CD4-positive, alpha-beta memory T cell (primary cell): ENCODE data around the gene RHOF. TPM values are rescaled to one million over a fixed set of nuclear protein-coding genes. Genes with fewer than 3 reads are reported as not detected.
A peak's percentile ranks its signal among the peaks of the same experiment; 100 is the strongest.

Experiments used
- CTCF ChIA-PET: fragments of 350-600 bp; sonication (Branson Sonifier 250); formaldehyde crosslinking; loops from one replicate; lab custom pipeline; 2021; ENCODE audit warnings: inconsistent platforms; ENCODE audit not compliant: partially characterized antibody; lab: Charles Lee
- POLR2A ChIA-PET: fragments of 350-600 bp; sonication (Branson Sonifier 250); formaldehyde crosslinking; loops from one replicate; lab custom pipeline; 2021; ENCODE audit not compliant: partially characterized antibody; lab: Charles Lee
- DNase-seq, 5 donors: peaks; one replicate each; pipeline versions ENCODE4 v3.0.0 to v3.0.0-alpha.2; 2020 to 2022; ENCODE audit warnings: mixed read lengths in 1 of 5
- H3K27ac ChIP-seq: one replicate; pipeline ENCODE4 v1.7.0; 2013; ENCODE audit warnings: low read depth, low read length
- H3K27me3 ChIP-seq: 2 replicates; pipeline ENCODE4 v1.7.0; 2013; ENCODE audit warnings: mild to moderate bottlenecking, low read length, moderate library complexity; ENCODE audit not compliant: insufficient read depth
- H3K36me3 ChIP-seq: 2 replicates; pipeline ENCODE4 v1.7.0; 2013; ENCODE audit warnings: mild to moderate bottlenecking, low read length, moderate library complexity; ENCODE audit not compliant: insufficient read depth
- H3K4me1 ChIP-seq: 2 replicates; pipeline ENCODE4 v1.7.0; 2013; ENCODE audit warnings: mild to moderate bottlenecking, low read length, moderate library complexity; ENCODE audit not compliant: insufficient read depth
- H3K4me3 ChIP-seq, 2 donors: one replicate each; pipeline ENCODE4 v1.7.0; 2013; ENCODE audit warnings: low read length in 2 of 2, mild to moderate bottlenecking in 1 of 2
- H3K9me3 ChIP-seq, 2 donors: one replicate each; pipeline ENCODE4 v1.7.0; 2013; ENCODE audit warnings: low read length in 2 of 2, control low read depth in 1 of 2; ENCODE audit not compliant: control insufficient read depth in 1 of 2
- H3K27ac Mint-ChIP-seq, 7 donors: one replicate each; pipeline ENCODE4 v1.8.0; 2020 to 2021; ENCODE audit warnings: mixed read lengths in 7 of 7, mild to moderate bottlenecking in 6 of 7, inconsistent platforms in 3 of 7, moderate library complexity in 3 of 7
- H3K27me3 Mint-ChIP-seq, 2 donors: one replicate each; pipeline ENCODE4 v1.8.0; 2020 to 2021; ENCODE audit warnings: mixed read lengths in 2 of 2
- H3K36me3 Mint-ChIP-seq, 2 donors: one replicate each; pipeline ENCODE4 v1.8.0; 2020 to 2021; ENCODE audit warnings: mixed read lengths in 2 of 2, inconsistent platforms in 1 of 2, mild to moderate bottlenecking in 1 of 2
- H3K4me1 Mint-ChIP-seq, 4 donors: one replicate each; pipeline ENCODE4 v1.8.0; 2020 to 2021; ENCODE audit warnings: mixed read lengths in 4 of 4, mild to moderate bottlenecking in 1 of 4
- H3K4me3 Mint-ChIP-seq, 8 donors: one replicate each; pipeline ENCODE4 v1.8.0; 2020 to 2021; ENCODE audit warnings: mixed read lengths in 8 of 8, mild to moderate bottlenecking in 7 of 8, moderate library complexity in 6 of 8, inconsistent platforms in 3 of 8
- H3K9me3 Mint-ChIP-seq, 8 donors: one replicate each; pipeline ENCODE4 v1.8.0; 2020 to 2021; ENCODE audit warnings: mixed read lengths in 8 of 8, mild to moderate bottlenecking in 5 of 8, inconsistent platforms in 3 of 8, moderate library complexity in 1 of 8
- intact Hi-C: fragments of 100-400 bp; cut with micrococcal nuclease; formaldehyde crosslinking; loops from one replicate; pipeline ENCODE4 v1.15.1; 2023
- polyA plus RNA-seq, 2 donors: library from polyadenylated mRNA; unstranded; fragments of 300-500 nt; fragmentation: Illumina TruSeq; gene quantifications; one replicate each; pipeline ENCODE4 v1.2.3, GENCODE V29; 2021
- total RNA-seq, 2 experiments: library from RNA; stranded (reverse); gene quantifications; one replicate each; pipeline ENCODE4 v1.2.3, GENCODE V29; 2021

The RHOF gene
- total and polyA plus RNA-seq, 4 experiments from 2014 or later: 72.6 to 138 (median 121) TPM

DNA sequence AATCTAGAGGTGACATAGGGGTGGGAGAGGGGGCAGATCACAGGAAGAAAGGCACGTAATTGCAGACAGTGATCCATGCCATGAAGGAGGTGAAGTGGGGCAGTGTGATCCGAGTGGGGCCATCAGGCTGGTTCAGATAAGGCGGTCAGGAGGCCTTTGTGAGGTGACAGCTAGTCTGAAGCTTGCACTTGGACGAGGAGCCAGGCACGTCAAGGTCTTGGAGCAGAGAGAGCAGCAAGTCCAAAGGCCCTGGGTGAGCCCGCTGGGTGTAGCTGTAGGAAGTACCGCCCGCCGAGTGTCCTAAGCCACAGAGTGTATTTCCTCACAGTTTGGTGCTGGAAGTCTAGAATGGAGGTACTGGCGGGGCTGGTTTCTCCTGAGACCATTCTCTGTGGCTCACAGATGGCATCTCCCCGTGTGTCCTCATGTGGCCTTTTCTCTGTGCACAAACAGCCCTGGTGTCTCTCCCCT, 23.6 kb downstream of the RHOF start:
- Mint-ChIP-seq H3K27me3 (no peaks in the 10 kb centered on the region), H3K36me3 (no peaks in the 10 kb centered on the region), H3K27ac (peak overlapping the region in 2 of 7 donors; percentile 29 to 60), H3K4me3 (peak overlapping the region in 1 of 8 donors; percentile 48), H3K4me1 (peaks cover 2 to 9% (median 6%) of the 10 kb centered on the region in 4 donors), H3K9me3 (no peaks in the 10 kb centered on the region)
- intact Hi-C loops: no loop called here
- POLR2A ChIA-PET: no interaction called here
- Histone ChIP-seq H3K4me3 (no peak overlapping the region), H3K27me3 (no peaks in the 10 kb centered on the region), H3K4me1 (peaks cover 9% of the 10 kb centered on the region), H3K27ac (no peak overlapping the region), H3K9me3 (no peaks in the 10 kb centered on the region), H3K36me3 (no peaks in the 10 kb centered on the region)
- CTCF ChIA-PET: interaction anchor here (0.9 to 1.3 kb wide), 4 partner anchors 24 to 74 kb away, joined by 3 to 8 read pairs (median 3); partner anchors contain the start of gene RHOF
- no peak for DNase-seq

DNA sequence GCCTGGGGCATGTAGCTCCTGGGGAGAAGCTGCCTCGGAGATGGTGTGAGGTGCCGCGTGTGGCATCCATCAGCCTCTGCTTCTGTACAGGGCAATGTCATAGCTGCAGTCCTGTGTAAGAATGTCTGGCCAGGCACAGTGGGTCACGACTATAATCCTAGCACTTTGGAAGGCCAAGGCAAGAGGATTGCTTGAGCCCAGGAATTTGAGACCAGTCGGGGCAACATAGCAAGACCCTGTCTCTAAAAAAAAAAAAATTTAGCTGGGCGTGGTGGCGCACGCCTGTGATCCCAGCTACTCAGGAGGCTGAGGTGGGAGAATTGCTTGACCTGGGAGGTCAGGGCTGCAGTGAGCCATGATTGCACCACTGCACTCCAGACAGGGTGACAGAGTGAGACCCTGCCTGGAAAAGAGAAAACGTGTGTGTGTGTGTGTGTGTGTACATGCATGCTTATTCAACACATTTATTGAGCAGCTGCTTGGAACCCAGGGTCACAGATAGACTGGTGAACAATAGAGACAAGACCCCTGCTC, 24.1 kb downstream of the RHOF start:
- Histone ChIP-seq H3K9me3 (no peaks in the 10 kb centered on the region), H3K27me3 (no peaks in the 10 kb centered on the region), H3K36me3 (no peaks in the 10 kb centered on the region), H3K27ac (no peak overlapping the region), H3K4me1 (peaks cover 9% of the 10 kb centered on the region), H3K4me3 (no peak overlapping the region)
- no peak overlapping the region for H3K4me3 Mint-ChIP-seq
- H3K27me3 Mint-ChIP-seq: no peaks in the 10 kb centered on the region
- no peak for DNase-seq
- peak overlapping the region in 1 of 7 donors; percentile 51 for H3K27ac Mint-ChIP-seq
- intact Hi-C loops: no loop called here
- no peaks in the 10 kb centered on the region for H3K9me3 Mint-ChIP-seq
- H3K4me1 Mint-ChIP-seq: peaks cover 2 to 9% (median 6%) of the 10 kb centered on the region in 4 donors
- H3K36me3 Mint-ChIP-seq: no peaks in the 10 kb centered on the region
- POLR2A ChIA-PET: interaction anchor here (0.6 kb wide), 1 partner anchor 42 kb away, joined by 3 read pairs; no protein-coding TSS in a partner anchor
- CTCF ChIA-PET: interaction anchor here (0.5 to 1.3 kb wide), 5 partner anchors 25 to 290 kb away, joined by 3 to 8 read pairs (median 3); partner anchors contain the start of gene RHOF

DNA sequence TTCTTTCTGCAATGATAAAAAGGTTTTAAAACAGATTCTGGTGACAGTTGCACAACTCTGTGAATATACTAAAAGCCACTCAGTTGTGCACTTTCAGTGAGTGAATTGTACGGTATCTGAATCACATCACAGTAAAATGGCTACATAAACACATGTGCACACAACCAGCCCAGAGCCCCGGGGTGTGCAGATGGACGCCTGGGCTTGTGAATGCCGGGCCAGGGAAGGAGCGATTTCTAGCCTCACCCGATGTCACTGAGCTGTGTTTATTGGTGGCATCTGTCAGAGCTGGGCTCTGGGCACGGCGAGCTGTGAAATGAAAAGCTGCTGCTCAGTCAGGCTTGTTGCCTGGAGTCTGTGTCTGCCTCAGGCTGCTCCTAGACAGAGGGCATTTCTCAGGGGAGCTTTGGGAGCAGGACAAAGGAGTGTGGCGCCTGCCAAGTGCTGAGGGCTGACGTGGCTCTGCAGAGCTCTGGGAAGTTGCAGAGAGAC, 25.9 kb downstream of the RHOF start:
- Mint-ChIP-seq H3K27me3 (no peaks in the 10 kb centered on the region), H3K36me3 (no peaks in the 10 kb centered on the region), H3K4me3 (no peak overlapping the region), H3K4me1 (no peaks in the 10 kb centered on the region), H3K9me3 (no peaks in the 10 kb centered on the region), H3K27ac (no peak overlapping the region)
- CTCF ChIA-PET: interaction anchor here (0.6 to 2.2 kb wide), 4 partner anchors 26 to 265 kb away, joined by 3 to 9 read pairs (median 5); partner anchors contain the start of gene RHOF
- H3K4me1 ChIP-seq: no peaks in the 10 kb centered on the region
- intact Hi-C loops: no loop called here
- no peak overlapping the region for H3K27ac ChIP-seq
- no peaks in the 10 kb centered on the region for H3K36me3 ChIP-seq
- no peak for DNase-seq
- H3K9me3 ChIP-seq: no peaks in the 10 kb centered on the region
- H3K4me3 ChIP-seq: no peak overlapping the region
- no peaks in the 10 kb centered on the region for H3K27me3 ChIP-seq
- POLR2A ChIA-PET: no interaction called here

- Mint-ChIP-seq H3K27me3 (no peaks in the 10 kb centered on the region), H3K9me3 (no peaks in the 10 kb centered on the region), H3K36me3 (no peaks in the 10 kb centered on the region), H3K27ac (peak overlapping the region in 1 of 7 donors; percentile 47), H3K4me3 (no peak overlapping the region), H3K4me1 (no peaks in the 10 kb centered on the region)
- DNase-seq: no peak
- no peaks in the 10 kb centered on the region for H3K36me3 ChIP-seq
- no peaks in the 10 kb centered on the region for H3K27me3 ChIP-seq
- no peaks in the 10 kb centered on the region for H3K4me1 ChIP-seq
- POLR2A ChIA-PET: interaction anchor here (1.3 kb wide), 1 partner anchor 28 kb away, joined by 4 read pairs; no protein-coding TSS in a partner anchor
- H3K27ac ChIP-seq: no peak overlapping the region
- CTCF ChIA-PET: interaction anchor here (0.6 to 2.2 kb wide), 4 partner anchors 28 to 264 kb away, joined by 3 to 9 read pairs (median 5); partner anchors contain the start of gene RHOF
- no peak overlapping the region for H3K4me3 ChIP-seq
- no peaks in the 10 kb centered on the region for H3K9me3 ChIP-seq
- intact Hi-C loops: no loop called here
Observed at GRCh38 chr12:121766290-121767039, 27.0 kb downstream of the RHOF start.

DNA sequence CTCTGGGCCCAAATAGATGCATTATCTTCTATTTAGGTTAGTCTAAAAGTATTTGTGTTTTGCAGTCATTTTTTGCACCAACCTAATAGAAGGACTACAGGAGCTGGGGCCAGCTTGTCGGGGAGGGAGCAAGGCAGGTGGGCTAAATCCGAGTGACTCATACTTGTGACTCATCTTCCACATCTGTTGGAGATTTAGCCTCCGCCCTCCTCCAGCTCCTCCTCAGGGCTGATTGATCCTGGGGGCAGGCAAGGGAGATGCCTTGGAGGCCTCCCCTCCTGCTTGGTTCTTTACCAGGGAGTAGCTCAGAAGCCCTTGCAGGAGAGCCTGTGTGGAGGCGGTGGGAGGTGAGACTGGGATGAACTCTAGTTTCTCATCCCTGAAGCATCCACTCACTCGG, 27.9 kb downstream of the RHOF start:
- Mint-ChIP-seq H3K36me3 (no peaks in the 10 kb centered on the region), H3K27me3 (no peaks in the 10 kb centered on the region), H3K9me3 (no peaks in the 10 kb centered on the region), H3K4me3 (no peak overlapping the region), H3K4me1 (no peaks in the 10 kb centered on the region), H3K27ac (no peak overlapping the region)
- no peak for DNase-seq
- Histone ChIP-seq H3K36me3 (no peaks in the 10 kb centered on the region), H3K27ac (no peak overlapping the region), H3K4me1 (no peaks in the 10 kb centered on the region), H3K9me3 (no peaks in the 10 kb centered on the region), H3K27me3 (no peaks in the 10 kb centered on the region), H3K4me3 (no peak overlapping the region)
- ChIA-PET POLR2A (interaction anchor here (1.3 kb wide), 1 partner anchor 29 kb away, joined by 4 read pairs; no protein-coding TSS in a partner anchor), CTCF (interaction anchor here (0.6 to 0.9 kb wide), 3 partner anchors 12 to 47 kb away, joined by 3 read pairs; no protein-coding TSS in a partner anchor)
- intact Hi-C loops: no loop called here

GRCh38 chr12:121764808-121765207, 28.7 kb downstream of the RHOF start:
- Histone ChIP-seq H3K4me1 (no peaks in the 10 kb centered on the region), H3K27ac (no peak overlapping the region), H3K27me3 (no peaks in the 10 kb centered on the region), H3K36me3 (no peaks in the 10 kb centered on the region), H3K4me3 (no peak overlapping the region), H3K9me3 (no peaks in the 10 kb centered on the region)
- H3K27me3 Mint-ChIP-seq: no peaks in the 10 kb centered on the region
- ChIA-PET POLR2A (interaction anchor here (1.2 kb wide), 1 partner anchor 30 kb away, joined by 3 read pairs; no protein-coding TSS in a partner anchor), CTCF (interaction anchor here (0.7 to 1.4 kb wide), 5 partner anchors 8 to 64 kb away, joined by 3 to 7 read pairs (median 3); no protein-coding TSS in a partner anchor)
- intact Hi-C loops: no loop called here
- no peak for DNase-seq
- H3K9me3 Mint-ChIP-seq: no peaks in the 10 kb centered on the region
- H3K4me3 Mint-ChIP-seq: no peak overlapping the region
- no peaks in the 10 kb centered on the region for H3K36me3 Mint-ChIP-seq
- H3K4me1 Mint-ChIP-seq: no peaks in the 10 kb centered on the region
- H3K27ac Mint-ChIP-seq: no peak overlapping the region

GRCh38 chr12:121762269-121762668, 31.2 kb downstream of the RHOF start:
- intact Hi-C loops: no loop called here
- H3K9me3 Mint-ChIP-seq: no peaks in the 10 kb centered on the region
- no peak overlapping the region for H3K27ac ChIP-seq
- H3K36me3 ChIP-seq: no peaks in the 10 kb centered on the region
- no peak for DNase-seq
- no peak overlapping the region for H3K4me3 ChIP-seq
- no peak overlapping the region for H3K27ac Mint-ChIP-seq
- CTCF ChIA-PET: no interaction called here
- no peaks in the 10 kb centered on the region for H3K9me3 ChIP-seq
- H3K4me1 Mint-ChIP-seq: no peaks in the 10 kb centered on the region
- no peaks in the 10 kb centered on the region for H3K27me3 Mint-ChIP-seq
- no peaks in the 10 kb centered on the region for H3K27me3 ChIP-seq
- POLR2A ChIA-PET: no interaction called here
- no peaks in the 10 kb centered on the region for H3K36me3 Mint-ChIP-seq
- no peaks in the 10 kb centered on the region for H3K4me1 ChIP-seq
- H3K4me3 Mint-ChIP-seq: no peak overlapping the region
